Fibroblast of lung (primary cell): Measurements from ENCODE around the gene ARHGAP10.

ENCODE experiments used
- CTCF ChIP-seq, 2 donors: IDR thresholded peaks in 1 of 2; conservative IDR thresholded peaks in 1 of 2; 1 replicate in 1 of 2; 2 replicates in 1 of 2; pipeline ENCODE4 v1.5.1; 2011 to 2012; ENCODE audit warnings: low read length in 2 of 2, control low read depth in 1 of 2, inconsistent platforms in 1 of 2, low read depth in 1 of 2, mild to moderate bottlenecking in 1 of 2
- EZH2 ChIP-seq: IDR thresholded peaks from 2 replicates; pipeline ENCODE4 v1.5.1; 2012; ENCODE audit warnings: low read length, control low read depth, mild to moderate bottlenecking; ENCODE audit errors: missing control alignments

DNA sequence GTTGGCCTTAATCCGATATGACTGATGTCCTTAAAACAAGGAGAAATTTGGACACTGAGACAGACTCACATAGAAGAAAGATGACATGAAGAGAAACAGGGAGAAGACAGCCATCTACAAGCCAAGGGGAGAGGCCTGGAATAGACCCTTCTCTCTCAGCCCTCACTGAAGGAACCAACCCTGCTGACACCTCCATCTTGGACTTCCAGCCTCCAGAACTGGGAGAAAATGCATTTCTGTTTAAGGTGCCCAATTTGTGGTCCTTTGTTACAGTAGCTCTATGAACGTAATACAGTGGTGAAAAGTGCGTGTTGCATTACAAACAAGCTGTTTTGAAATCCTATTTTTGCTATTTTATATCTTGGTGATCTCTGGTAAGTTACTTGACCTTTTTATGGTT lies 343.6 kb downstream of the ARHGAP10 start:
- TF ChIP-seq CTCF (conservative IDR thresholded peaks at IDR 0.05 in 1 of 2, IDR thresholded peaks at IDR 0.05 in 1 of 2; ENCODE audit: low read depth in 1 of 2, low read length in 2 of 2) = no peak
- TF ChIP-seq EZH2 = no peak
